Hepatocyte (in vitro differentiated cells): ENCODE measurements around the gene PLEKHA7. TPM values are rescaled to one million over a fixed set of nuclear protein-coding genes. Genes with fewer than 3 reads are reported as not detected.

Experiments
- DNase-seq: peaks from one replicate; pipeline ENCODE4 v3.0.0-alpha.2; 2016; ENCODE audit warnings: low spot score
- H2AFZ ChIP-seq: fragments of 200-600 bp; sonication (generic); 2 replicates; pipeline ENCODE4 v1.6.0; 2016; ENCODE audit warnings: antibody characterized with exemption, mild to moderate bottlenecking
- H3K27ac ChIP-seq: fragments of 200-600 bp; sonication (generic); 2 replicates; pipeline ENCODE4 v1.5.1; 2016; ENCODE audit warnings: mild to moderate bottlenecking
- H3K27me3 ChIP-seq: fragments of 200-600 bp; sonication (generic); 2 replicates; pipeline ENCODE4 v1.6.1; 2016
- H3K36me3 ChIP-seq: fragments of 200-600 bp; sonication (generic); replicated peaks from 2 replicates; pipeline ENCODE4 v1.5.1; 2016; ENCODE audit warnings: low read depth; ENCODE audit not compliant: insufficient read depth
- H3K4me1 ChIP-seq: fragments of 200-600 bp; sonication (generic); 2 replicates; pipeline ENCODE4 v1.5.1; 2016; ENCODE audit warnings: mild to moderate bottlenecking, moderate library complexity; ENCODE audit not compliant: insufficient read depth
- H3K4me2 ChIP-seq: fragments of 200-600 bp; sonication (generic); 2 replicates; pipeline ENCODE4 v1.6.0; 2016
- H3K4me3 ChIP-seq: fragments of 200-600 bp; sonication (generic); 2 replicates; pipeline ENCODE4 v1.5.1; 2016; ENCODE audit warnings: mild to moderate bottlenecking
- H3K79me2 ChIP-seq: fragments of 200-600 bp; sonication (generic); 2 replicates; pipeline ENCODE4 v1.6.0; 2017; ENCODE audit warnings: mild to moderate bottlenecking
- H3K9me2 ChIP-seq: fragments of 200-600 bp; sonication (generic); replicated peaks from 2 replicates; pipeline ENCODE4 v1.6.0; 2017; ENCODE audit warnings: mild to moderate bottlenecking; ENCODE audit not compliant: insufficient read depth
- H3K9me3 ChIP-seq: fragments of 200-600 bp; sonication (generic); 2 replicates; pipeline ENCODE4 v1.5.1; 2016; ENCODE audit warnings: low read depth, mild to moderate bottlenecking
- H4K20me1 ChIP-seq: fragments of 200-600 bp; sonication (generic); 2 replicates; pipeline ENCODE4 v1.6.0; 2016; ENCODE audit warnings: mild to moderate bottlenecking; ENCODE audit not compliant: insufficient read depth, poor library complexity, severe bottlenecking
- CTCF ChIP-seq: fragments of 200-600 bp; sonication (generic); IDR thresholded peaks from 2 replicates; pipeline ENCODE4 v1.5.1; 2016; ENCODE audit warnings: antibody characterized with exemption, mild to moderate bottlenecking; ENCODE audit not compliant: poor library complexity
- EZH2 ChIP-seq: fragments of 200-600 bp; sonication (generic); IDR thresholded peaks from 2 replicates; pipeline ENCODE4 v1.6.1; 2016; ENCODE audit warnings: antibody characterized with exemption, mild to moderate bottlenecking, borderline replicate concordance
- EZH2phosphoT487 ChIP-seq: fragments of 200-600 bp; sonication (generic); IDR thresholded peaks from one replicate; pipeline ENCODE4 v1.6.1; 2018; ENCODE audit warnings: antibody characterized with exemption, mild to moderate bottlenecking, low read depth, moderate library complexity; ENCODE audit not compliant: unreplicated experiment, severe bottlenecking
- WGBS: methylation state at CpG from one replicate; pipeline ENCODE4 v1.1.6; 2016; ENCODE audit warnings: low lambda C conversion rate; ENCODE audit errors: missing lambda C conversion rate; 5-methylcytosine and 5-hydroxymethylcytosine counted together
- polyA plus RNA-seq: library from polyadenylated mRNA; unstranded; fragments of >200 nt; fragmentation: Nextera tagmentation; extraction: Ambion mirVana; gene quantifications from 2 replicates; pipeline ENCODE4 v1.2.1, GENCODE V29; 2016
- total RNA-seq: library from RNA; depleted of rRNA; stranded (reverse); fragments of >200 nt; gene quantifications from 2 replicates; pipeline ENCODE4 v1.2.3, GENCODE V29; 2014

PLEKHA7 gene
- total and polyA plus RNA-seq, 2 experiments from 2014 or later = 16.7 to 35.6 TPM

- TF ChIP-seq EZH2 = no peak
- TF ChIP-seq EZH2phosphoT487 = no peak
- TF ChIP-seq CTCF = no peak
- DNase-seq = no peak
- H4K20me1 ChIP-seq = no peaks in the 10 kb centered on the region
- H3K9me2 ChIP-seq = no peaks in the 10 kb centered on the region
- H3K4me3 ChIP-seq = no peak overlapping the region
- no peaks in the 10 kb centered on the region for H3K27me3 ChIP-seq
- H3K4me2 ChIP-seq = no peak overlapping the region
- no peaks in the 10 kb centered on the region for H3K36me3 ChIP-seq
- no peaks in the 10 kb centered on the region for H3K79me2 ChIP-seq
- H3K27ac ChIP-seq = no peak overlapping the region
- no peaks in the 10 kb centered on the region for H3K9me3 ChIP-seq
- peaks cover 6% of the 10 kb centered on the region for H3K4me1 ChIP-seq
- H2AFZ ChIP-seq = no peak overlapping the region
- WGBS = 92% methylated on average over 15 of the region's 17 CpGs
Measured at GRCh38 chr11:16794047-16794818, 220.0 kb downstream of the PLEKHA7 start.

GRCh38 chr11:16793511-16793910, 220.7 kb downstream of the PLEKHA7 start:
- DNase-seq = no peak
- no peaks in the 10 kb centered on the region for H3K79me2 ChIP-seq
- no peaks in the 10 kb centered on the region for H3K9me2 ChIP-seq
- peaks cover 6% of the 10 kb centered on the region for H3K4me1 ChIP-seq
- WGBS = 90% methylated on average over 3 of the region's 3 CpGs
- H3K36me3 ChIP-seq = no peaks in the 10 kb centered on the region
- H3K9me3 ChIP-seq = no peaks in the 10 kb centered on the region
- TF ChIP-seq CTCF (no peak), EZH2phosphoT487 (no peak), EZH2 (no peak)
- no peak overlapping the region for H3K4me2 ChIP-seq
- no peaks in the 10 kb centered on the region for H4K20me1 ChIP-seq
- H2AFZ ChIP-seq = no peak overlapping the region
- H3K4me3 ChIP-seq = no peak overlapping the region
- no peaks in the 10 kb centered on the region for H3K27me3 ChIP-seq
- no peak overlapping the region for H3K27ac ChIP-seq

GRCh38 chr11:16793009-16793408, 221.2 kb downstream of the PLEKHA7 start:
- no peaks in the 10 kb centered on the region for H3K36me3 ChIP-seq
- peaks cover 6% of the 10 kb centered on the region for H3K4me1 ChIP-seq
- 97% methylated on average over 3 of the region's 3 CpGs for WGBS
- H3K79me2 ChIP-seq = no peaks in the 10 kb centered on the region
- H2AFZ ChIP-seq = no peak overlapping the region
- no peak overlapping the region for H3K4me3 ChIP-seq
- no peak overlapping the region for H3K4me2 ChIP-seq
- H3K9me2 ChIP-seq = no peaks in the 10 kb centered on the region
- TF ChIP-seq EZH2phosphoT487 (no peak), EZH2 (no peak), CTCF (no peak)
- H3K27me3 ChIP-seq = no peaks in the 10 kb centered on the region
- no peak overlapping the region for H3K27ac ChIP-seq
- no peaks in the 10 kb centered on the region for H4K20me1 ChIP-seq
- DNase-seq = no peak
- H3K9me3 ChIP-seq = no peaks in the 10 kb centered on the region
